ENCODE data around the gene CBARP. TPM values are rescaled to one million over a fixed set of nuclear protein-coding genes. Genes with fewer than 3 reads are reported as not detected.

The CBARP gene
- total RNA-seq, 1 experiment from 2014 or later = 28.4 TPM

DNA sequence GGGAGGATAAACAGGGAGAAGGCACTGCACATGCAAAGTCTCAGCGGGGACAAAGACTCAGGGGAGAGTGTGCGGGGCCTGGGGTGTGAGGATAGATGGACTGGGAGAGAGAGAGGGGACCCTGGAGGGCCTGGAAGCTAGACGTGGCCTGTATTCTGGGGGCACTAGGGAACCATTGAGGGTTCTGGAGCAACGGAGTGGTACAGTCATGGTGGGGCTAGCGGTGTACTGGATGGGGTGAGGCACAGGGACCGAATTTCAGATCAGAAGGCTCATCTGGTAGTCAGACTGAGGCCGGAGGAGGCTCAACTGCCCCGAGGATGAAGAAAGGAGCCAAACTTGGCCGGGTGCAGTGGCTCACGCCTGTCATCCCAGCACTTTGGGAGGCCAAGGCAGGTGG lies 55.7 kb downstream of the CBARP start:
- no peak overlapping the region for H3K14ac ChIP-seq (ENCODE audit: insufficient read depth, low read length)
- no peak overlapping the region for H2BK20ac ChIP-seq (ENCODE audit: low read depth, low read length, poor library complexity, severe bottlenecking)
- H3T11ph ChIP-seq (ENCODE audit: low read length) = no peak overlapping the region
- no CpG with 5 or more reads among the region's 10 CpGs for WGBS (ENCODE audit: extremely low coverage, insufficient read length, low lambda C conversion rate)
- Mint-ChIP-seq H3K36me3 (ENCODE audit: insufficient read depth in 1 of 3, low read depth in 3 of 3) (no peaks in the 10 kb centered on the region; a peak in 1 of 7 replicates), H3K27me3 (ENCODE audit: low read depth) (no peaks in the 10 kb centered on the region; the same call in none of the 2 replicates), H3K4me1 (peaks cover 12 to 14% of the 10 kb centered on the region in 2 experiments), H3K4me3 (no peak overlapping the region; a peak in 1 of 5 replicates), H3K27ac (peak overlapping the region; percentile 62 to 79 (median 71); a peak in 3 of 7 replicates), H3K9me3 (no peaks in the 10 kb centered on the region)
- no peak overlapping the region for H3K9ac ChIP-seq (ENCODE audit: extremely low read depth, insufficient read length, low read length)
- no peaks in the 10 kb centered on the region for H3K27me3 ChIP-seq (ENCODE audit: insufficient read depth, low read length)
- no peaks in the 10 kb centered on the region for H3K79me2 ChIP-seq (ENCODE audit: insufficient read depth, low read length)
- no peak overlapping the region for H2BK5ac ChIP-seq (ENCODE audit: insufficient read length, low read length)
- H2BK12ac ChIP-seq (ENCODE audit: insufficient read length, low read depth, low read length) = no peak overlapping the region
- no peak overlapping the region for H2AK5ac ChIP-seq (ENCODE audit: insufficient read length, low read length)
- no peaks in the 10 kb centered on the region for H3K9me3 ChIP-seq (ENCODE audit: control insufficient read depth, low read depth, low read length)
- H4K91ac ChIP-seq (ENCODE audit: insufficient read length, low read depth, low read length) = no peak overlapping the region
- H3K4ac ChIP-seq (ENCODE audit: low read depth, low read length) = no peak overlapping the region
- no peak overlapping the region for H2BK120ac ChIP-seq (ENCODE audit: low read depth, low read length, poor library complexity, severe bottlenecking)
- H3K79me1 ChIP-seq (ENCODE audit: insufficient read depth, low read depth, low read length, poor library complexity, severe bottlenecking) = no peaks in the 10 kb centered on the region
- no peaks in the 10 kb centered on the region for H3K23me2 ChIP-seq (ENCODE audit: insufficient read length, low read depth, low read length, poor library complexity, severe bottlenecking)
- H4K20me1 ChIP-seq (ENCODE audit: control insufficient read depth, insufficient read depth, insufficient read length) = no peaks in the 10 kb centered on the region
- no peak overlapping the region for H4K5ac ChIP-seq (ENCODE audit: insufficient read length, low read depth, low read length)
- H2AFZ ChIP-seq (ENCODE audit: low read length) = no peak overlapping the region
- no peak overlapping the region for H3K23ac ChIP-seq (ENCODE audit: insufficient read length, low read depth, low read length)
- no peak overlapping the region for H3K18ac ChIP-seq (ENCODE audit: insufficient read length, low read depth, low read length)
- no peak for DNase-seq
- no peak overlapping the region for H3K27ac ChIP-seq (ENCODE audit: insufficient read length, low read depth, low read length)
- no peak overlapping the region for H3K56ac ChIP-seq (ENCODE audit: insufficient read length, low read depth, low read length)
- no peak overlapping the region for H3K4me2 ChIP-seq (ENCODE audit: insufficient read depth, insufficient read length, low read length)
- no peak overlapping the region for H4K8ac ChIP-seq (replicated peaks; ENCODE audit: insufficient read length, low read depth, low read length)
- no peaks in the 10 kb centered on the region for H3K4me1 ChIP-seq (ENCODE audit: insufficient read depth, low read length)
- TF ChIP-seq, protein P1, sequence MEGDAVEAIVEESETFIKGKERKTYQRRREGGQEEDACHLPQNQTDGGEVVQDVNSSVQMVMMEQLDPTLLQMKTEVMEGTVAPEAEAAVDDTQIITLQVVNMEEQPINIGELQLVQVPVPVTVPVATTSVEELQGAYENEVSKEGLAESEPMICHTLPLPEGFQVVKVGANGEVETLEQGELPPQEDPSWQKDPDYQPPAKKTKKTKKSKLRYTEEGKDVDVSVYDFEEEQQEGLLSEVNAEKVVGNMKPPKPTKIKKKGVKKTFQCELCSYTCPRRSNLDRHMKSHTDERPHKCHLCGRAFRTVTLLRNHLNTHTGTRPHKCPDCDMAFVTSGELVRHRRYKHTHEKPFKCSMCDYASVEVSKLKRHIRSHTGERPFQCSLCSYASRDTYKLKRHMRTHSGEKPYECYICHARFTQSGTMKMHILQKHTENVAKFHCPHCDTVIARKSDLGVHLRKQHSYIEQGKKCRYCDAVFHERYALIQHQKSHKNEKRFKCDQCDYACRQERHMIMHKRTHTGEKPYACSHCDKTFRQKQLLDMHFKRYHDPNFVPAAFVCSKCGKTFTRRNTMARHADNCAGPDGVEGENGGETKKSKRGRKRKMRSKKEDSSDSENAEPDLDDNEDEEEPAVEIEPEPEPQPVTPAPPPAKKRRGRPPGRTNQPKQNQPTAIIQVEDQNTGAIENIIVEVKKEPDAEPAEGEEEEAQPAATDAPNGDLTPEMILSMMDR (conservative IDR thresholded peaks at IDR 0.05) = no peak
- no peak overlapping the region for H2BK15ac ChIP-seq (ENCODE audit: low read depth, low read length)

Data from H9 (cell line).